ENCODE results near the gene PROK2. TPM values are rescaled to one million over a fixed set of nuclear protein-coding genes. Genes with fewer than 3 reads are reported as not detected.

The PROK2 gene
- under 1 TPM; 0.31 to 0.78 (median 0.47) TPM for total RNA-seq
- long read RNA-seq, result 0 reads

DNA sequence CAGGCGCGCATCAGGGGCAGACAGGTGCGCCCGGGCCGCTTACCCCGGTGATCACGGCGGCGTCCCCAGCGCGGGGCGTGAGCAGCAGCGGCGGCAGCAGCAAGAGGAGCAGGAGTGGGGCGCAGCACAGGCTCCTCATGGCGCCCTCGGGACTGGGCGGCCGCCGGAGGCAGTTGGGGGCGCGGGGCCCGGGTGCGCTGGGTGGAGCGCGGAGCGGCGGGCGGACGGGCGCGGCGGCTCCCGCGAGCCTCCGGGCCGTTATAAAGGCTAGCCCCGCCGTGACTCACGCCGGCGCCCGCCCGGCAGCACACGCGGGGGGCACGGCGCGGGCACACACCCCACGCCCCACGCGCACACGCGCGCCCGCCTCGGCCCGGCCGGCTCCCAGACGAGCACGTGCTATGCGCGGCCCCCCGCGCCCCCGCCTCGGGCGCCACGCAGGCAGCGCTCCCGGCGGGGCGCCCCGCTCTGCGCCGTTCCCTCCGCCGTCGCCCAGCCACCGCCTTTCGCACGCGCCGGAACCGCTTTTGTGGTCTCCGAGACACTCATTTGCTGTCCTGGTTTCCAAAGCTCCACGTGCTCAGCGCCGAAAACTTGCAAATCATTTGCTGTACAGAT is at the start of gene PROK2:
Gene PROK2, minus strand, starts transcription at position 235 of the 618 bp plus-strand sequence. Its CDS starts 96 bp downstream, at position 139.
- peak within 1 kb of the TSS in 1 of 3 donors; percentile 29 for H3K4me3 ChIP-seq
- WGBS (ENCODE audit: insufficient coverage, low coverage, low lambda C conversion rate, missing lambda C conversion rate), result 3% methylated on average over 18 of the region's 89 CpGs
- no peak for TF ChIP-seq CTCF (IDR thresholded peaks at IDR 0.05)

DNA sequence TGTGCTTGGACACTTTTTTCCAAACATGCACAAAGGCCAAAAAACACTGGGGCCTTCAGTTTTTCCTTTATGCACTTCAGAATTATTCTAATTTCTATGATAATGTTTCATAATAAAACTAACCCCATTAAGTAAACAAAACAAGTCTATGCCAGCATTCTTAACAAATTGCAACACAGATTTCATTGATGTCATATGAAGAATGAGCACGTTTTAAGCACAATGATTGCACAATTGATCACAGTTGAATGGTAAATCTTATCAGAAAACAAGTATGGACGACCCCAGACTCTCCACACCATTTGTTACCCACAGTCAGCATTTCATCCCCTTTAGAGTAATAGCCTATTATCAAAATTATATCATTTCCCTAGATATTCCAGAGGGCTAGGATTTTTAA is 46.7 kb upstream of the PROK2 start:
- Histone ChIP-seq H3K27ac (no peak overlapping the region), H3K27me3 (no peaks in the 10 kb centered on the region), H3K36me3 (no peaks in the 10 kb centered on the region), H3K4me3 (no peak overlapping the region), H3K9me3 (no peaks in the 10 kb centered on the region), H3K4me1 (no peaks in the 10 kb centered on the region)
- ATAC-seq (no peak), DNase-seq (no peak)
- intact Hi-C loops (cut with DNase I), result no loop called here
- TF ChIP-seq POLR2A (IDR thresholded peaks at IDR 0.05) (no peak), CTCF (IDR thresholded peaks at IDR 0.05) (no peak)
- WGBS (ENCODE audit: insufficient coverage, low coverage, low lambda C conversion rate, missing lambda C conversion rate), result 18% methylated on average over 2 of the region's 2 CpGs

More for the DNA sequence above, at the start of gene PROK2:
- intact Hi-C loops (cut with DNase I), result no loop called here
- DNase-seq (peak in 1 of 3 donors; percentile 31), ATAC-seq (peak in 2 of 4 donors; percentile 13 to 27)
- no peaks in the 10 kb centered on the region for H3K9me3 ChIP-seq
- H3K4me1 ChIP-seq, result peaks cover 0 to 9% (median 0%) of the 10 kb centered on the region in 4 donors
- no peaks in the 10 kb centered on the region for H3K36me3 ChIP-seq
- no peak within 1 kb of the TSS for H3K27ac ChIP-seq
- H3K27me3 ChIP-seq, result peaks cover 9 to 18% of the 10 kb centered on the region in 2 donors

GRCh38 chr3:71825551-71826283 is 40.8 kb upstream of the PROK2 start:
- Histone ChIP-seq H3K4me3 (no peak overlapping the region), H3K9me3 (no peaks in the 10 kb centered on the region), H3K27ac (no peak overlapping the region), H3K4me1 (no peaks in the 10 kb centered on the region), H3K27me3 (no peaks in the 10 kb centered on the region), H3K36me3 (no peaks in the 10 kb centered on the region)
- DNase-seq (no peak), ATAC-seq (no peak)
- 94% methylated on average over 2 of the region's 5 CpGs for WGBS (ENCODE audit: insufficient coverage, low coverage, low lambda C conversion rate, missing lambda C conversion rate)
- intact Hi-C loops (cut with DNase I), result no loop called here
- TF ChIP-seq POLR2A (IDR thresholded peaks at IDR 0.05) (no peak), CTCF (IDR thresholded peaks at IDR 0.05) (no peak)

DNA sequence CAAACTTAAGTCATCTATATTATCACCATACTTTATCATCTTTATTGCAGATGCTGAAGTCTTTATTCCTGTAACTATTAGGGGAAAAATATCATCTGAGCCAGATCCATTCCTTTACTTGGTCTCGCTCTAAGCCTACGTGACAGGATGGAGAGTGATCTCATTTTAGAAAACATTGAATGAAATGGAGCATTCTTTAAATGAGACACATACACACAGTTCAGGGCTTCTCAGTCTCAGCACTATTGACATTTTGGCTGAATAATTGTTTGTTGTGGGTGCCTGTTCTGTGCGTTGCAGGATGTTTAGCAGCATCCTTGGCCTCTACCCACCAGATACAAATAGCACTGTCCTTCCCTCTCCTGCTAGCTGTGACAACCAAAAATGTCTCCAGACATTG is 36.2 kb upstream of the PROK2 start:
- TF ChIP-seq POLR2A (IDR thresholded peaks at IDR 0.05) (no peak), CTCF (IDR thresholded peaks at IDR 0.05) (no peak)
- H3K9me3 ChIP-seq, result no peaks in the 10 kb centered on the region
- H3K4me3 ChIP-seq, result no peak overlapping the region
- H3K36me3 ChIP-seq, result no peaks in the 10 kb centered on the region
- ATAC-seq, result no peak
- 62% methylated on average over 3 of the region's 3 CpGs for WGBS (ENCODE audit: insufficient coverage, low coverage, low lambda C conversion rate, missing lambda C conversion rate)
- H3K27me3 ChIP-seq, result no peaks in the 10 kb centered on the region
- intact Hi-C loops (cut with DNase I), result no loop called here
- no peak overlapping the region for H3K27ac ChIP-seq
- no peaks in the 10 kb centered on the region for H3K4me1 ChIP-seq
- DNase-seq, result no peak

Data from right lobe of liver (tissue), 6 donors.